H9 (cell line): ENCODE measurements around the gene COPB2. TPM values are rescaled to one million over a fixed set of nuclear protein-coding genes. Genes with fewer than 3 reads are reported as not detected.

ENCODE experiments used
- DNase-seq: peaks from one replicate; pipeline ENCODE4 v3.0.0-alpha.2; 2017
- H2AFZ ChIP-seq: one replicate; pipeline ENCODE4 v1.6.1; 2013; ENCODE audit warnings: mild to moderate bottlenecking, low read length, control low read depth, moderate library complexity
- H2AK5ac ChIP-seq: 2 replicates; pipeline ENCODE4 v1.6.1; 2013; ENCODE audit warnings: low read length, control low read depth, mixed read lengths; ENCODE audit not compliant: insufficient read length
- H2BK120ac ChIP-seq: one replicate; pipeline ENCODE4 v1.6.1; 2013; ENCODE audit warnings: low read depth, mild to moderate bottlenecking, low read length, control low read depth, inconsistent platforms; ENCODE audit not compliant: poor library complexity, severe bottlenecking
- H2BK12ac ChIP-seq: 2 replicates; pipeline ENCODE4 v1.6.1; 2013; ENCODE audit warnings: low read length, control low read depth, mixed read lengths, low read depth; ENCODE audit not compliant: insufficient read length
- H2BK15ac ChIP-seq: 2 replicates; pipeline ENCODE4 v1.6.1; 2013; ENCODE audit warnings: low read depth, low read length, control low read depth
- H2BK20ac ChIP-seq: one replicate; pipeline ENCODE4 v1.6.1; 2013; ENCODE audit warnings: low read depth, mild to moderate bottlenecking, low read length, control low read depth, inconsistent platforms; ENCODE audit not compliant: poor library complexity, severe bottlenecking
- H2BK5ac ChIP-seq: 2 replicates; pipeline ENCODE4 v1.6.1; 2013; ENCODE audit warnings: low read length, control low read depth, mixed read lengths; ENCODE audit not compliant: insufficient read length
- H3K14ac ChIP-seq: 2 replicates; pipeline ENCODE4 v1.6.1; 2013; ENCODE audit warnings: low read length, control low read depth; ENCODE audit not compliant: insufficient read depth
- H3K18ac ChIP-seq: 2 replicates; pipeline ENCODE4 v1.6.1; 2013; ENCODE audit warnings: low read depth, mild to moderate bottlenecking, mixed read lengths, low read length, control low read depth; ENCODE audit not compliant: insufficient read length
- H3K23ac ChIP-seq: 2 replicates; pipeline ENCODE4 v1.6.1; 2013; ENCODE audit warnings: low read length, control low read depth, mixed read lengths, low read depth; ENCODE audit not compliant: insufficient read length
- H3K23me2 ChIP-seq: 2 replicates; pipeline ENCODE4 v1.6.1; 2013; ENCODE audit warnings: low read depth, mild to moderate bottlenecking, mixed read lengths, low read length, control low read depth; ENCODE audit not compliant: insufficient read length, poor library complexity, severe bottlenecking
- H3K27ac ChIP-seq: 2 replicates; pipeline ENCODE4 v1.5.1; 2013; ENCODE audit warnings: low read length, control low read depth, mixed read lengths, low read depth; ENCODE audit not compliant: insufficient read length
- H3K27me3 ChIP-seq: 2 replicates; pipeline ENCODE4 v1.6.1; 2013; ENCODE audit warnings: low read length, control low read depth, inconsistent platforms; ENCODE audit not compliant: insufficient read depth
- H3K4ac ChIP-seq: 2 replicates; pipeline ENCODE4 v1.6.1; 2013; ENCODE audit warnings: low read depth, mild to moderate bottlenecking, control low read depth, inconsistent platforms, low read length, moderate library complexity
- H3K4me1 ChIP-seq: 2 replicates; pipeline ENCODE4 v1.6.1; 2013; ENCODE audit warnings: low read length, control low read depth, inconsistent platforms; ENCODE audit not compliant: insufficient read depth
- H3K4me2 ChIP-seq: 2 replicates; pipeline ENCODE4 v1.6.1; 2013; ENCODE audit warnings: low read length, control low read depth, mixed read lengths; ENCODE audit not compliant: insufficient read length, insufficient read depth
- H3K56ac ChIP-seq: 2 replicates; pipeline ENCODE4 v1.6.1; 2013; ENCODE audit warnings: low read depth, mild to moderate bottlenecking, mixed read lengths, low read length, control low read depth; ENCODE audit not compliant: insufficient read length
- H3K79me1 ChIP-seq: 2 replicates; pipeline ENCODE4 v1.6.1; 2013; ENCODE audit warnings: low read depth, mild to moderate bottlenecking, moderate library complexity, low read length, control low read depth, inconsistent platforms; ENCODE audit not compliant: insufficient read depth, poor library complexity, severe bottlenecking
- H3K79me2 ChIP-seq: 2 replicates; pipeline ENCODE4 v1.6.1; 2013; ENCODE audit warnings: low read length, control low read depth, inconsistent platforms; ENCODE audit not compliant: insufficient read depth
- H3K9ac ChIP-seq: 2 replicates; pipeline ENCODE4 v1.6.1; 2013; ENCODE audit warnings: low read length, control low read depth, mixed read lengths; ENCODE audit not compliant: insufficient read length; ENCODE audit errors: extremely low read depth
- H3K9me3 ChIP-seq: one replicate; pipeline ENCODE4 v1.6.1; 2013; ENCODE audit warnings: low read depth, low read length, inconsistent platforms; ENCODE audit not compliant: control insufficient read depth
- H3T11ph ChIP-seq: one replicate; pipeline ENCODE4 v1.6.1; 2013; ENCODE audit warnings: mild to moderate bottlenecking, low read length, control low read depth, inconsistent platforms
- H4K20me1 ChIP-seq: one replicate; pipeline ENCODE4 v1.6.1; 2013; ENCODE audit not compliant: control insufficient read depth, insufficient read length, insufficient read depth
- H4K5ac ChIP-seq: 2 replicates; pipeline ENCODE4 v1.6.1; 2013; ENCODE audit warnings: low read depth, mild to moderate bottlenecking, mixed read lengths, low read length, control low read depth; ENCODE audit not compliant: insufficient read length
- H4K8ac ChIP-seq: replicated peaks from 2 replicates; pipeline ENCODE4 v1.6.1; 2013; ENCODE audit warnings: low read length, control low read depth, mixed read lengths, low read depth; ENCODE audit not compliant: insufficient read length
- H4K91ac ChIP-seq: 2 replicates; pipeline ENCODE4 v1.6.1; 2013; ENCODE audit warnings: low read depth, mild to moderate bottlenecking, moderate library complexity, mixed read lengths, low read length, control low read depth; ENCODE audit not compliant: insufficient read length
- H3K27ac Mint-ChIP-seq, 3 experiments: 2 replicates in 2 of 3; 3 replicates in 1 of 3; pipeline ENCODE4 v1.8.0; 2020 to 2021; ENCODE audit warnings: mixed read lengths in 3 of 3, mild to moderate bottlenecking in 1 of 3, moderate library complexity in 1 of 3
- H3K27me3 Mint-ChIP-seq: 2 replicates; pipeline ENCODE4 v1.8.0; 2021; ENCODE audit warnings: low read depth, mild to moderate bottlenecking, moderate library complexity, mixed read lengths
- H3K36me3 Mint-ChIP-seq, 3 experiments: 2 replicates in 2 of 3; 3 replicates in 1 of 3; pipeline ENCODE4 v1.8.0; 2020 to 2021; ENCODE audit warnings: low read depth in 3 of 3, mixed read lengths in 3 of 3; ENCODE audit not compliant: insufficient read depth in 1 of 3
- H3K4me1 Mint-ChIP-seq, 2 experiments: 2 replicates each; pipeline ENCODE4 v1.8.0; 2020; ENCODE audit warnings: mixed read lengths in 2 of 2
- H3K4me3 Mint-ChIP-seq, 2 experiments: 2 replicates in 1 of 2; 3 replicates in 1 of 2; pipeline ENCODE4 v1.8.0; 2020 to 2021; ENCODE audit warnings: mild to moderate bottlenecking in 2 of 2, mixed read lengths in 2 of 2, moderate library complexity in 1 of 2
- H3K9me3 Mint-ChIP-seq, 2 experiments: 2 replicates in 1 of 2; 3 replicates in 1 of 2; pipeline ENCODE4 v1.8.0; 2020; ENCODE audit warnings: mild to moderate bottlenecking in 2 of 2, mixed read lengths in 2 of 2, moderate library complexity in 1 of 2
- WGBS: extraction: QIAGEN DNeasy Blood & Tissue Kit; methylation state at CpG from one replicate; pipeline ENCODE4 v1.1.7; 2013; ENCODE audit warnings: missing lambda C conversion rate, low lambda C conversion rate, mixed read lengths; ENCODE audit not compliant: insufficient read length; ENCODE audit errors: extremely low coverage; 5-methylcytosine and 5-hydroxymethylcytosine counted together
- total RNA-seq: library from RNA; stranded (reverse); gene quantifications from 2 replicates; pipeline ENCODE4 v1.2.1, GENCODE V29; 2021
- TF ChIP-seq, protein P1 (sequence below): fragments of 200-600 bp; sonication (generic); conservative IDR thresholded peaks from 3 replicates; pipeline ENCODE4 v1.8.0; 2021; ENCODE audit warnings: antibody characterized with exemption, mild to moderate bottlenecking

COPB2 gene
- total RNA-seq, 1 experiment from 2014 or later = 121 TPM

DNA sequence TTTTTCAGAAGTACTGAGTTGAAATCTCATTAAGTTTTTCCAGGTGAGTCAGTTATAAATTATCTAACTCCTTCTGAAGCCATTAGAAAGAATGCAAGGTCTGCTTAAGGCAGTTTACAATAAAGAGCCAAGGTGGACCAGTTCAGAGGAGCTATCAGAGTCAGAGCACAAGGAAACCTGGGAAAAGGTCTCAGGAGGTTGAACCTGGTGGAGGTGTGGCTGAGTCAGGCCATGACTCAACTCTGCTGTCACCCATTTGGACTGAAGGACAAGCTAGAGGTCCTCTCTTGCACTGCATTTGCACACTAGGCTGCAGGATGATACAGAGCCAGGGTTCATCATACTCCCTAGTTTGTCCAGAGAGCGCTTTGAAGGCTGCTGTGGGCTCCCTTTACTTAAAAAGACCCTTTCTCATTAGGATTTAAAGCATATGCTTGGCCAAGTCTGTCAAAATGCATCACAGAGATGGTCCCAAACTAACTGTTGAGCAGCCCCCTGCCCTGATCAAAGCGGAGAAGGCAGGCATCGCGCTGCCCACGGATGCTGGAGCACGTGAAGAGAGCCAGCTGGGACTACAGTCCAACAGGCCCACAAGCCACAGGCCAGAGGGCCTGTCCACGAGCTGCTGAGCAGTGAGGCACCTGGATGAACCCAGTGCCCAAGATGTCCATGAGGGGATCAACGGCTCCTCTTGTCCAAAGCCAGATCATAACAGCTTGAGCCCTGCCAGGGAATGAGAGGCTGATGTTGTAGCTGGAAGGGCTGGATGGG, 71.6 kb downstream of the COPB2 start:
- no peak for DNase-seq
- H2BK15ac ChIP-seq = no peak overlapping the region
- H3K27ac ChIP-seq = no peak overlapping the region
- no peak overlapping the region for H4K8ac ChIP-seq
- Mint-ChIP-seq H3K4me3 (no peak overlapping the region), H3K27me3 (peaks cover 48% of the 10 kb centered on the region), H3K9me3 (no peaks in the 10 kb centered on the region), H3K4me1 (peaks cover 17 to 20% of the 10 kb centered on the region in 2 experiments), H3K27ac (no peak overlapping the region), H3K36me3 (no peaks in the 10 kb centered on the region; a peak in 1 of 7 replicates)
- no peak overlapping the region for H3K9ac ChIP-seq
- no peak overlapping the region for H3T11ph ChIP-seq
- no peak overlapping the region for H2BK12ac ChIP-seq
- H3K79me2 ChIP-seq = no peaks in the 10 kb centered on the region
- H2AFZ ChIP-seq = no peak overlapping the region
- H4K5ac ChIP-seq = no peak overlapping the region
- no peak overlapping the region for H2BK120ac ChIP-seq
- no peaks in the 10 kb centered on the region for H4K20me1 ChIP-seq
- H3K27me3 ChIP-seq = no peaks in the 10 kb centered on the region
- H4K91ac ChIP-seq = no peak overlapping the region
- no peaks in the 10 kb centered on the region for H3K79me1 ChIP-seq
- no CpG with 5 or more reads among the region's 8 CpGs for WGBS
- H3K4me1 ChIP-seq = no peaks in the 10 kb centered on the region
- H3K23me2 ChIP-seq = no peaks in the 10 kb centered on the region
- no peaks in the 10 kb centered on the region for H3K9me3 ChIP-seq
- H2BK20ac ChIP-seq = no peak overlapping the region
- no peak overlapping the region for H3K14ac ChIP-seq
- H3K4ac ChIP-seq = no peak overlapping the region
- H3K56ac ChIP-seq = no peak overlapping the region
- no peak overlapping the region for H2AK5ac ChIP-seq
- no peak overlapping the region for H3K18ac ChIP-seq
- no peak overlapping the region for H2BK5ac ChIP-seq
- no peak overlapping the region for H3K23ac ChIP-seq
- no peak overlapping the region for H3K4me2 ChIP-seq
- TF ChIP-seq, protein P1, sequence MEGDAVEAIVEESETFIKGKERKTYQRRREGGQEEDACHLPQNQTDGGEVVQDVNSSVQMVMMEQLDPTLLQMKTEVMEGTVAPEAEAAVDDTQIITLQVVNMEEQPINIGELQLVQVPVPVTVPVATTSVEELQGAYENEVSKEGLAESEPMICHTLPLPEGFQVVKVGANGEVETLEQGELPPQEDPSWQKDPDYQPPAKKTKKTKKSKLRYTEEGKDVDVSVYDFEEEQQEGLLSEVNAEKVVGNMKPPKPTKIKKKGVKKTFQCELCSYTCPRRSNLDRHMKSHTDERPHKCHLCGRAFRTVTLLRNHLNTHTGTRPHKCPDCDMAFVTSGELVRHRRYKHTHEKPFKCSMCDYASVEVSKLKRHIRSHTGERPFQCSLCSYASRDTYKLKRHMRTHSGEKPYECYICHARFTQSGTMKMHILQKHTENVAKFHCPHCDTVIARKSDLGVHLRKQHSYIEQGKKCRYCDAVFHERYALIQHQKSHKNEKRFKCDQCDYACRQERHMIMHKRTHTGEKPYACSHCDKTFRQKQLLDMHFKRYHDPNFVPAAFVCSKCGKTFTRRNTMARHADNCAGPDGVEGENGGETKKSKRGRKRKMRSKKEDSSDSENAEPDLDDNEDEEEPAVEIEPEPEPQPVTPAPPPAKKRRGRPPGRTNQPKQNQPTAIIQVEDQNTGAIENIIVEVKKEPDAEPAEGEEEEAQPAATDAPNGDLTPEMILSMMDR = no peak
